Brain microvascular endothelial cell (primary cell): ENCODE results near the gene TAAR6.
"Not testable (repeated sequence)": the region's sequence is repeated elsewhere in the genome, so short reads cannot be mapped to it uniquely, and the experiment has no call there.

Source experiments
- DNase-seq: peaks from one replicate; pipeline ENCODE4 v3.0.0-alpha.2; 2020
- H3K27ac ChIP-seq: fragments of 250-450 bp; sonication (Bioruptor Pico); 2 replicates; pipeline ENCODE4 v1.5.1; 2020; ENCODE audit warnings: mild to moderate bottlenecking, moderate library complexity
- H3K27me3 ChIP-seq: fragments of 250-450 bp; sonication (Bioruptor Pico); replicated peaks from 2 replicates; pipeline ENCODE4 v1.5.1; 2020; ENCODE audit warnings: mild to moderate bottlenecking
- H3K36me3 ChIP-seq: fragments of 250-450 bp; sonication (Bioruptor Pico); replicated peaks from 2 replicates; pipeline ENCODE4 v1.5.1; 2020; ENCODE audit warnings: mild to moderate bottlenecking
- H3K4me3 ChIP-seq: 2 replicates; pipeline ENCODE4 v1.5.1; 2011; ENCODE audit warnings: low read depth, mild to moderate bottlenecking, control low read depth, low read length, moderate library complexity
- CTCF ChIP-seq: IDR thresholded peaks from 2 replicates; pipeline ENCODE4 v1.5.1; 2011; ENCODE audit warnings: low read depth, mild to moderate bottlenecking, moderate library complexity, low read length, control low read depth, inconsistent platforms; ENCODE audit errors: missing control alignments
- in situ Hi-C: cut with HindIII; loops from 2 replicates; pipeline ENCODE4 v1.10.0; 2017; ENCODE audit warnings: low sequenced_read_pairs, low pct_ligation_motif_present

Gene TAAR6

DNA sequence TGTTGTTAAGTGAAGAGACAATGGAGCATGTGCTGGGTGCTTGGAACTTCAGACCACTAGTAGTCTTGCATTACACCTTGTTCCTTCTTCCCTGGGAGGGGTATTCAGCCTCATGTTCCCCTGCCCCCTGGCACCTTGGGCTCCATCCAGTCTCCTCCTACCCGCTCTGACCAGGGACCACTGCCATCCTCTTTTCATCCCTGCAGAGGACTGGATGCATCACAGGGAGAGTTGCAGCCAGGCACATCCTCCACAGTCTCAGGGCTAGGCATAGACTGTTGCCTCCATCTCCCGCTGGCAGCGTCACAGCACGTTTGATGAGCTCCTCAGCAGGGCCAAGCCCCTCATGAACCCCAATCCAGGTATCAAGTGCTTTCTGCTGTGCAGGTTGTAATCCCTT lies 18.9 kb upstream of the TAAR6 start:
- no peak for DNase-seq
- H3K36me3 ChIP-seq: no peaks in the 10 kb centered on the region
- no peaks in the 10 kb centered on the region for H3K27me3 ChIP-seq
- no peak for TF ChIP-seq CTCF
- H3K4me3 ChIP-seq: no peak overlapping the region
- in situ Hi-C loops: no loop called here
- H3K27ac ChIP-seq: no peak overlapping the region

- no peak for TF ChIP-seq CTCF
- Histone ChIP-seq H3K4me3 (no peak within 1 kb of the TSS), H3K36me3 (no peaks in the 10 kb centered on the region), H3K27me3 (no peaks in the 10 kb centered on the region), H3K27ac (no peak within 1 kb of the TSS)
- in situ Hi-C loops: no loop called here
- no peak for DNase-seq
Measured at GRCh38 chr6:132552372-132552771, 17.8 kb upstream of the TAAR6 start, which contains the start of gene TAAR8. Gene TAAR8, plus strand, starts transcription at chr6:132552672. Its CDS starts 21 bp downstream, at chr6:132552693.

DNA sequence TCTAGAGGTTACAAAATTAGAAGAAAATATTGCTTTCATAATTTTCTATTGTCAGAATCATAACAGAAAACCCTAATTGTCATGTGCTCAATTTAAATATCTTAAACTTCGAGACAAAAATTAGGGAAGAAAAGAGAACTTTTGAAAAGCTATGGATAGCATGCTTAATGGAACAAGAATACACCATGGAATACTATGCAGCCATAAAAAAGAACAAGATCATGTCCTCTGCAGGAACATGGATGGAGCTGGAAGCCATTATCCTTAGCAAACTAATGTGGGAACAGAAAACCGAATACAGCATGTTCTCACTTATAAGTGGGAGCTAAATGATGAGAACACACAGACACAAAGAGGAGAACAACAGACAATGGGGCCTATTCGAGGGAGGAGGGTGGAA lies 10.0 kb upstream of the TAAR6 start:
- DNase-seq, H3K4me3 ChIP-seq, H3K27ac ChIP-seq, in situ Hi-C loops, H3K27me3 ChIP-seq, H3K36me3 ChIP-seq: not testable (repeated sequence)

GRCh38 chr6:132566404-132566803 lies 3.7 kb upstream of the TAAR6 start:
- H3K27me3 ChIP-seq: peaks cover 6% of the 10 kb centered on the region
- no peak for TF ChIP-seq CTCF
- no peaks in the 10 kb centered on the region for H3K36me3 ChIP-seq
- H3K27ac ChIP-seq: no peak overlapping the region
- no peak for DNase-seq
- in situ Hi-C loops: no loop called here
- H3K4me3 ChIP-seq: no peak overlapping the region

GRCh38 chr6:132567566-132567965 lies 2.6 kb upstream of the TAAR6 start:
- DNase-seq: no peak
- in situ Hi-C loops: no loop called here

GRCh38 chr6:132568611-132569010 lies 1.5 kb upstream of the TAAR6 start:
- H3K27ac ChIP-seq: no peak overlapping the region
- H3K27me3 ChIP-seq: peaks cover 8% of the 10 kb centered on the region
- H3K4me3 ChIP-seq: no peak overlapping the region
- DNase-seq: no peak
- in situ Hi-C loops: no loop called here
- no peak for TF ChIP-seq CTCF
- H3K36me3 ChIP-seq: no peaks in the 10 kb centered on the region

More at GRCh38 chr6:132567566-132567965, 2.6 kb upstream of the TAAR6 start:
- Histone ChIP-seq H3K36me3 (no peaks in the 10 kb centered on the region), H3K27ac (no peak overlapping the region), H3K4me3 (no peak overlapping the region), H3K27me3 (peaks cover 8% of the 10 kb centered on the region)
- TF ChIP-seq CTCF: no peak
